Suprapubic skin (tissue), 3 donors: ENCODE results near the gene HACL1.

Experiments used
- POLR2A ChIP-seq, 2 donors: fragments of 450-650 bp; IDR thresholded peaks; one replicate each; pipeline ENCODE4 v1.6.1; 2017; ENCODE audit warnings: antibody characterized with exemption in 2 of 2, mild to moderate bottlenecking in 2 of 2, moderate library complexity in 2 of 2
- TF ChIP-seq, protein P1 (sequence below), 2 donors: fragments of 200-600 bp in 1 of 2; fragments of 450-650 bp in 1 of 2; sonication (generic) in 1 of 2; IDR thresholded peaks; one replicate each; pipeline ENCODE4 v1.5.1; 2016 to 2019; ENCODE audit warnings: antibody characterized with exemption in 2 of 2, mild to moderate bottlenecking in 1 of 2, moderate library complexity in 1 of 2

DNA sequence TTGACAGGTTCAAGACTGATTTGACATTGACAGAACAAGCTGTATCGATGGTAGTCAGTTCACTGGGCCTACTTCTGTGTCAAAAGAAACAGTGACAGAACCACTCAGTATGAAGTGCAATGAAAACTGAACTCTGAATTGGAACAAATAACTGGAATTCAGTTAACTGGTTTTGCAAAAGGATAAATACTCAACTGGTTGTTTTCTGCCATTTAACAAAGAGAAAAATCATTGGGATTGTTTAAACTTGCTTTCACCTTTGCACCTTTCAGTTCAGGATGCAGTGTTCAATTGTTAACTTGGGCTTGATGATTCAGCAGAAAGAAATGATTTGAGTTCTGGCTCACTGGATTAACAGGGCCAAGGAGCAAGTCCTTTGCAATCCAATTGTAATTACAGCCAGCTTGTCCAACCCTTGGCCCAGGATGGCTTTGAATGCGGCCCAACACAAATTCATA, 5.1 kb upstream of the HACL1 start:
- TF ChIP-seq, protein P1, sequence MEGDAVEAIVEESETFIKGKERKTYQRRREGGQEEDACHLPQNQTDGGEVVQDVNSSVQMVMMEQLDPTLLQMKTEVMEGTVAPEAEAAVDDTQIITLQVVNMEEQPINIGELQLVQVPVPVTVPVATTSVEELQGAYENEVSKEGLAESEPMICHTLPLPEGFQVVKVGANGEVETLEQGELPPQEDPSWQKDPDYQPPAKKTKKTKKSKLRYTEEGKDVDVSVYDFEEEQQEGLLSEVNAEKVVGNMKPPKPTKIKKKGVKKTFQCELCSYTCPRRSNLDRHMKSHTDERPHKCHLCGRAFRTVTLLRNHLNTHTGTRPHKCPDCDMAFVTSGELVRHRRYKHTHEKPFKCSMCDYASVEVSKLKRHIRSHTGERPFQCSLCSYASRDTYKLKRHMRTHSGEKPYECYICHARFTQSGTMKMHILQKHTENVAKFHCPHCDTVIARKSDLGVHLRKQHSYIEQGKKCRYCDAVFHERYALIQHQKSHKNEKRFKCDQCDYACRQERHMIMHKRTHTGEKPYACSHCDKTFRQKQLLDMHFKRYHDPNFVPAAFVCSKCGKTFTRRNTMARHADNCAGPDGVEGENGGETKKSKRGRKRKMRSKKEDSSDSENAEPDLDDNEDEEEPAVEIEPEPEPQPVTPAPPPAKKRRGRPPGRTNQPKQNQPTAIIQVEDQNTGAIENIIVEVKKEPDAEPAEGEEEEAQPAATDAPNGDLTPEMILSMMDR (IDR thresholded peaks at IDR 0.05), result no peak
- no peak for TF ChIP-seq POLR2A (IDR thresholded peaks at IDR 0.05)
